Measurements from ENCODE around the gene TBC1D4.

GRCh38 chr13:75307370-75307949 lies 174.5 kb downstream of the TBC1D4 start:
- TF ChIP-seq CTCF (IDR thresholded peaks at IDR 0.05 in 4 of 5, conservative IDR thresholded peaks at IDR 0.05 in 1 of 5) (no peak), POLR2A (IDR thresholded peaks at IDR 0.05) (no peak)
